Measurements from ENCODE around the gene CREG2. TPM values are rescaled to one million over a fixed set of nuclear protein-coding genes. Genes with fewer than 3 reads are reported as not detected.
A peak's percentile ranks its signal among the peaks of the same experiment; 100 is the strongest.

Gene CREG2
- total RNA-seq, 6 donors from 2014 or later: 1.1 to 8.4 (median 1.6) TPM; not detected in 3

DNA sequence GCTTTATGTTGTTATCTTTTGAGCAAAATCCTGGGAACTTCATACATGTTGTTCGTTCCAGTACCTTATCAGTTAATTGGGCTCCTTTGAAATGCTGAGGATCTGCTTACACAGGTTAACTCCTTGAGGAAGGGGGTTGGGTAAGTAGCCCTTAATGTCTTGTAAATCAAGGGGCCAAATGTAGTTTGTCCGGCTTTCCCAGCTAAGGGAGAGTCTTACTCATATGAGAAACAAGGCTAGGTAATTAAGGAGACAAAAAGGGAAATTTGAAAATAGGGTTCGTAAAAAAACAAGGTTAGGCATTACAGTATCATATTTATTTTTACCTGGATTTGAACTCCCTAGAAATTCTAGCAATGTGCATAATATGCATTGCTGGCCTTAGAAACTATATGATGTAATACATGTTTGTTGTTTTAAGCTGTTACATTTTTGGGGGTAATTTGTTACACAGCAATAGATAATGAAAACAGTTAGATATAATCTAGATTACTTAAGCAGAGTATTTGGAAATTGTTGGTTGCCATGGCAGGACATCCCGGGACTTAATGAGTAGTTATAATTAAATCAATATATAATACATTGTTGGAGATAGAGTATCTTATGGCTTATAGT is 47.9 kb downstream of the CREG2 start:
- Histone ChIP-seq H3K27ac (peak overlapping the region in 1 of 4 donors; percentile 44), H3K36me3 (no peaks in the 10 kb centered on the region), H3K4me3 (no peak overlapping the region), H3K27me3 (no peaks in the 10 kb centered on the region), H3K9me3 (no peaks in the 10 kb centered on the region), H3K4me1 (peaks cover 0 to 16% (median 15%) of the 10 kb centered on the region in 4 donors)
- WGBS, 2 donors: 69 to 71% methylated on average over 4 of the region's 4 CpGs
- ATAC-seq (ENCODE audit: low FRiP score in 2 of 2) (no peak), DNase-seq (no peak)
- TF ChIP-seq POLR2A (IDR thresholded peaks at IDR 0.05): no peak
- TF ChIP-seq, protein P1, sequence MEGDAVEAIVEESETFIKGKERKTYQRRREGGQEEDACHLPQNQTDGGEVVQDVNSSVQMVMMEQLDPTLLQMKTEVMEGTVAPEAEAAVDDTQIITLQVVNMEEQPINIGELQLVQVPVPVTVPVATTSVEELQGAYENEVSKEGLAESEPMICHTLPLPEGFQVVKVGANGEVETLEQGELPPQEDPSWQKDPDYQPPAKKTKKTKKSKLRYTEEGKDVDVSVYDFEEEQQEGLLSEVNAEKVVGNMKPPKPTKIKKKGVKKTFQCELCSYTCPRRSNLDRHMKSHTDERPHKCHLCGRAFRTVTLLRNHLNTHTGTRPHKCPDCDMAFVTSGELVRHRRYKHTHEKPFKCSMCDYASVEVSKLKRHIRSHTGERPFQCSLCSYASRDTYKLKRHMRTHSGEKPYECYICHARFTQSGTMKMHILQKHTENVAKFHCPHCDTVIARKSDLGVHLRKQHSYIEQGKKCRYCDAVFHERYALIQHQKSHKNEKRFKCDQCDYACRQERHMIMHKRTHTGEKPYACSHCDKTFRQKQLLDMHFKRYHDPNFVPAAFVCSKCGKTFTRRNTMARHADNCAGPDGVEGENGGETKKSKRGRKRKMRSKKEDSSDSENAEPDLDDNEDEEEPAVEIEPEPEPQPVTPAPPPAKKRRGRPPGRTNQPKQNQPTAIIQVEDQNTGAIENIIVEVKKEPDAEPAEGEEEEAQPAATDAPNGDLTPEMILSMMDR (IDR thresholded peaks at IDR 0.05): no peak
- TF ChIP-seq EP300 (IDR thresholded peaks at IDR 0.05): no peak
- TF ChIP-seq POLR2AphosphoS5 (IDR thresholded peaks at IDR 0.05): no peak

DNA sequence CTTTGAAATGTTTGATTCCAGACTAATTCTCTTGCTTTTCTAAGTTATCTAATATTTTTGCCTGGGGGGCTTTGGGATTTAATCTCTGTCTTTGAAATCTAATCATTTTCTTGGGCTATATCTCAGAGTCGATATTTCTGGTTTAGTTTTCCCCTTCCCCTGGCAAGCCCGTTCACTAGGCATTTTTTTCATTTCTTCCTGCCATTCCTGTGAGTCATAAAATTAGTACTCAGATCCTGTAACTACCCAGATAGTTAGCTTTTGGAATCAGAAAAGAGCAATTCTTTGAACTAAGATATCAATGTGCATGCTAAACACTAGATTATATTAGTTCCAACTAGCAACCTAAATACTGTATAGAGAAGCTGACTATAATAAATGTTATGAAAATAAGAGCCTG is 49.4 kb downstream of the CREG2 start:
- Histone ChIP-seq H3K36me3 (no peaks in the 10 kb centered on the region), H3K4me3 (no peak overlapping the region), H3K27ac (no peak overlapping the region), H3K9me3 (no peaks in the 10 kb centered on the region), H3K27me3 (no peaks in the 10 kb centered on the region), H3K4me1 (peaks cover 0 to 16% (median 15%) of the 10 kb centered on the region in 4 donors)
- ATAC-seq (ENCODE audit: low FRiP score in 2 of 2): no peak
- 63 to 65% methylated on average over 2 of the region's 2 CpGs for WGBS, 2 donors
- no peak for DNase-seq
- TF ChIP-seq POLR2AphosphoS5 (IDR thresholded peaks at IDR 0.05) (no peak), EP300 (IDR thresholded peaks at IDR 0.05) (no peak), POLR2A (IDR thresholded peaks at IDR 0.05) (no peak)
- TF ChIP-seq, protein P1 (IDR thresholded peaks at IDR 0.05): no peak

DNA sequence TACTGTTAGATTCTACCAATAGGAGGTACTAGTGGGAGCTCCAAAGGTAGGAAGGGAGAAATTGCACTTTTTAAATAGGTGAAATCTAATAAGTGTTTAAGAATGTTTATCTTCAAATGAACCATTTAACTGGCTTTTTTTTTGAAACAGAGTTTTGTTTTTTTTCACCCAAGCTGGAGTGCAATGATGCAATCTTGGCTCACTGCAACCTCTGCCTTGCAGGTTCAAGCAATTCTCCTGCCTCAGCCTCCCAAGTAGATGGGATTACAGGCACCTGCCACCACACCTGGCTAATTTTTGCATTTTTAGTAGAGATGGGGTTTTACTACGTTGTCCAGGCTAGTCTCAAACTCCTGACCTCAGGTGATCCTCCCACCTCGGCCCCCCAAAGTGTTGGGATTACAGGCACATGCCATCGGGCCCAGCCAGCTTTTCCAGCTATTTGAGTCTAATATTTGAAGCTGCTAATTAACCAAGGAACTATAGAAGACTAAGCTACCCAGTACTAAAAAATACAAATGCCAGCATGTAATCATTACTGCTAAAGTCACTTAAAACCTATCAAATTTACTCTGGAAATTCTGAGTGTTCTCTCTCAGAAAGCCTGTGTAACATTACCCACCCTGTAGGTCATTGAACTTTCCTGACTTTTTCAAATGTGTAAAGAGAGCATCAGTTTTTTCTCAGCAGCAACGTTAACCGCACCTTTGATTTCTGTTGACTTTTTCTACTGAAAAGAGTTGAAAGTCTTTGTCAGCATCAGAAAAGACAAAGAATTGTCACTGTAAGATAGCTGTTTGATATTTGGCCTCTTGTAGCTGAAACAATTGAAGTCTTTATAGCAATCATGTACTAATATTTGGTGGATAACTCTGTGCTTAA is 54.2 kb downstream of the CREG2 start:
- no peaks in the 10 kb centered on the region for H3K9me3 ChIP-seq
- 70 to 72% methylated on average over 5 of the region's 5 CpGs for WGBS, 2 donors
- no peak for ATAC-seq (ENCODE audit: low FRiP score in 2 of 2)
- H3K27ac ChIP-seq: no peak overlapping the region
- no peaks in the 10 kb centered on the region for H3K36me3 ChIP-seq
- no peaks in the 10 kb centered on the region for H3K27me3 ChIP-seq
- TF ChIP-seq EP300 (IDR thresholded peaks at IDR 0.05): no peak
- TF ChIP-seq, protein P1 (IDR thresholded peaks at IDR 0.05): no peak
- no peak for TF ChIP-seq POLR2A (IDR thresholded peaks at IDR 0.05)
- no peak for TF ChIP-seq POLR2AphosphoS5 (IDR thresholded peaks at IDR 0.05)
- no peak for DNase-seq
- no peak overlapping the region for H3K4me3 ChIP-seq
- peaks cover 6 to 23% (median 13%) of the 10 kb centered on the region in 4 donors for H3K4me1 ChIP-seq

DNA sequence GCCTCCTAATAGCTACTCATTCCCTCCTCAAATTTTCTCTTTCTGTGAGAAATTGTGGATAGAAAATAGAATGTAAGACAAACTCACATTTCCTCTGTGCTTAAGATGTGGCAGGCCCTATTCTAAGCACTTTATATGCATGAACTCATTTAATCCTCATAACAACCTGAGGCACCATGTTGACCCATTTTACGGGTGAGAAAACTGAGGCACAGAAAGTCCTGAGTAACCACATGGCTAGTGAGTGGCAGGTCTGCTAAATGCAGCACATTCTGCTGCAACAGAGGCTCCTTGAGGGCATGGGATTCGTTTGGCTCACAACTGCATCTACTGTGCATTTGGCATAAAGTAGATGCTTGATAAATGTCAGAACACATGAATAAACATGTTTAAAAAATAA is 56.1 kb downstream of the CREG2 start:
- 90 to 91% methylated on average over 2 of the region's 2 CpGs for WGBS, 2 donors
- ATAC-seq (ENCODE audit: low FRiP score in 2 of 2) (no peak), DNase-seq (no peak)
- H3K27me3 ChIP-seq: no peaks in the 10 kb centered on the region
- no peaks in the 10 kb centered on the region for H3K9me3 ChIP-seq
- H3K4me1 ChIP-seq: peaks cover 12 to 31% (median 18%) of the 10 kb centered on the region in 4 donors
- H3K27ac ChIP-seq: peak overlapping the region in 1 of 4 donors; percentile 59
- no peak overlapping the region for H3K4me3 ChIP-seq
- TF ChIP-seq POLR2A (IDR thresholded peaks at IDR 0.05) (no peak), POLR2AphosphoS5 (IDR thresholded peaks at IDR 0.05) (no peak), EP300 (IDR thresholded peaks at IDR 0.05) (no peak)
- TF ChIP-seq, protein P1 (IDR thresholded peaks at IDR 0.05): no peak
- no peaks in the 10 kb centered on the region for H3K36me3 ChIP-seq

Measured in upper lobe of left lung (tissue), 6 donors.